OCI-LY3 (cell line): ENCODE data around the gene CR2.
"Not testable (repeated sequence)": the region's sequence is repeated elsewhere in the genome, so short reads cannot be mapped to it uniquely, and the experiment has no call there.

ENCODE experiments used
- H2AFZ ChIP-seq: fragments of 200-600, 300-600 bp; shearing (Covaris generic); 2 replicates; pipeline ENCODE4 v1.6.0; 2014; ENCODE audit warnings: antibody characterized with exemption, low read depth, low read length
- H3K27ac ChIP-seq: fragments of 200-600, 300-600 bp; sonication (generic); 2 replicates; pipeline ENCODE4 v1.5.1; 2014; ENCODE audit warnings: mild to moderate bottlenecking, low read length, moderate library complexity, mixed read lengths
- H3K27me3 ChIP-seq: fragments of 200-600, 300-600 bp; sonication (generic); 2 replicates; pipeline ENCODE4 v1.6.1; 2014; ENCODE audit warnings: low read depth, low read length, mixed read lengths
- H3K36me3 ChIP-seq: fragments of 200-600, 300-600 bp; sonication (generic); replicated peaks from 2 replicates; pipeline ENCODE3; 2014; ENCODE audit warnings: low read depth, low read length, mixed read lengths
- H3K4me1 ChIP-seq: fragments of 300-600, 200-600 bp; sonication (generic); 2 replicates; pipeline ENCODE4 v1.6.1; 2014; ENCODE audit warnings: low read length, mixed read lengths
- H3K4me2 ChIP-seq: fragments of 200-600, 300-600 bp; sonication (generic); 2 replicates; pipeline ENCODE4 v1.6.1; 2014; ENCODE audit warnings: low read length, mixed read lengths
- H3K4me3 ChIP-seq: fragments of 300-600, 200-600 bp; sonication (generic); 2 replicates; pipeline ENCODE4 v1.5.1; 2014; ENCODE audit warnings: antibody characterized with exemption, mild to moderate bottlenecking, low read length, moderate library complexity
- H3K79me2 ChIP-seq: fragments of 300-600, 200-600 bp; shearing (Covaris generic); 2 replicates; pipeline ENCODE4 v1.6.1; 2014; ENCODE audit warnings: mild to moderate bottlenecking, low read length, mixed read lengths
- H3K9ac ChIP-seq: fragments of 300-600, 200-600 bp; shearing (Covaris generic); 2 replicates; pipeline ENCODE4 v1.6.0; 2014; ENCODE audit warnings: mild to moderate bottlenecking, low read length, moderate library complexity
- H3K9me3 ChIP-seq: fragments of 200-600, 300-600 bp; shearing (Covaris generic); 2 replicates; pipeline ENCODE4 v1.6.1; 2014; ENCODE audit warnings: low read length, mixed read lengths; ENCODE audit not compliant: insufficient read depth
- H4K20me1 ChIP-seq: fragments of 200-600, 300-600 bp; sonication (generic); 2 replicates; pipeline ENCODE4 v1.6.1; 2016; ENCODE audit warnings: low read length, mixed read lengths; ENCODE audit not compliant: insufficient read depth
- EZH2phosphoT487 ChIP-seq: fragments of 200-600 bp; shearing (Covaris generic); IDR thresholded peaks from 2 replicates; pipeline ENCODE4 v1.6.1; 2018; ENCODE audit warnings: antibody characterized with exemption, mixed run types, low read depth
- TF ChIP-seq, protein P1 (sequence below): fragments of 200-600, 300-600 bp; sonication (generic); IDR thresholded peaks from 2 replicates; pipeline ENCODE4 v1.5.1; 2014; ENCODE audit warnings: antibody characterized with exemption, low read length, low read depth

The CR2 gene

DNA sequence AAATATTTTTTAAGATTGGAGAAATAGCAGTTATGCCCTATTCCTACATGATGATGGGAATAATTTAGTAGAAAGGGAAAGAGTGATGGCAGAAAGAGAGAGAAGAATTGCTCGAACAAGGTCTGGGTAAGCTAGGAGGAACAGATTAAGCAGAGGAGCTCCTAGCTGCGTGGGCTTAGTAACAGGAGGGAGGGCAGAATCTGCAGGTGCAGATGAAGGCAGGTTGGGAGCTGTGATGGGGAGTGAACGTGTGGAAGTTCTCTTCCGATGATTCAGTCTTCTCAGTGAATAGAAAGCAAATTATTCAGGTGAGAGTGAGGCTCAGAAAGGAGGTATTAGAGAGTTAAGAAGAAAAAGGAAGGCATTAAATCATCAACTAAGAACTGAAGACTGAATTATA is 33.5 kb downstream of the CR2 start:
- Histone ChIP-seq H4K20me1 (no peaks in the 10 kb centered on the region), H3K27me3 (no peaks in the 10 kb centered on the region), H3K4me3 (no peak overlapping the region), H2AFZ (no peak overlapping the region), H3K79me2 (no peaks in the 10 kb centered on the region), H3K9ac (no peak overlapping the region), H3K36me3 (no peaks in the 10 kb centered on the region), H3K4me2 (no peak overlapping the region), H3K27ac (no peak overlapping the region), H3K4me1 (no peaks in the 10 kb centered on the region), H3K9me3 (no peaks in the 10 kb centered on the region)
- no peak for TF ChIP-seq EZH2phosphoT487
- TF ChIP-seq, protein P1, sequence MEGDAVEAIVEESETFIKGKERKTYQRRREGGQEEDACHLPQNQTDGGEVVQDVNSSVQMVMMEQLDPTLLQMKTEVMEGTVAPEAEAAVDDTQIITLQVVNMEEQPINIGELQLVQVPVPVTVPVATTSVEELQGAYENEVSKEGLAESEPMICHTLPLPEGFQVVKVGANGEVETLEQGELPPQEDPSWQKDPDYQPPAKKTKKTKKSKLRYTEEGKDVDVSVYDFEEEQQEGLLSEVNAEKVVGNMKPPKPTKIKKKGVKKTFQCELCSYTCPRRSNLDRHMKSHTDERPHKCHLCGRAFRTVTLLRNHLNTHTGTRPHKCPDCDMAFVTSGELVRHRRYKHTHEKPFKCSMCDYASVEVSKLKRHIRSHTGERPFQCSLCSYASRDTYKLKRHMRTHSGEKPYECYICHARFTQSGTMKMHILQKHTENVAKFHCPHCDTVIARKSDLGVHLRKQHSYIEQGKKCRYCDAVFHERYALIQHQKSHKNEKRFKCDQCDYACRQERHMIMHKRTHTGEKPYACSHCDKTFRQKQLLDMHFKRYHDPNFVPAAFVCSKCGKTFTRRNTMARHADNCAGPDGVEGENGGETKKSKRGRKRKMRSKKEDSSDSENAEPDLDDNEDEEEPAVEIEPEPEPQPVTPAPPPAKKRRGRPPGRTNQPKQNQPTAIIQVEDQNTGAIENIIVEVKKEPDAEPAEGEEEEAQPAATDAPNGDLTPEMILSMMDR: no peak

DNA sequence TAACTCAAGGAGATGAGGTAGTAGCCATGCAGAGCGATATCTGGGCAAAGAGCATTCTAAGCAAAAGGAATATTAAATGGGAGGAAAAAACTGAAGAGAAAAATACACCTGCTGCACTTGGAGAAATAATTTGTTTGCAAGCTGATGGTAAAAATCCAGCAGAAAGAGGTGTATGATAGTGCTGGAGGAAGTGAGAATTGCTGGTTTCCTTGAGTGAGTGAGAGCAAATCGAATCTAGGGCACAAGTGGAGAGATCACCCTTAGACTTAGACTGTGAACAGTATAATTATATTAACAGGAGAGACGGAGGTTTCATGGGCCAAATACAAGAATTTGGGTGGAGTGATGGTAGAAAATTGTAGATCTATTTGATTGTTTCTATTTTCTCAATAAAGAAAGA is 39.1 kb downstream of the CR2 start:
- H3K4me3 ChIP-seq: no peak overlapping the region
- no peaks in the 10 kb centered on the region for H3K79me2 ChIP-seq
- no peak overlapping the region for H2AFZ ChIP-seq
- H3K27ac ChIP-seq: no peak overlapping the region
- H3K36me3 ChIP-seq: no peaks in the 10 kb centered on the region
- no peak overlapping the region for H3K9ac ChIP-seq
- peaks cover 11% of the 10 kb centered on the region for H3K4me1 ChIP-seq
- no peak overlapping the region for H3K4me2 ChIP-seq
- no peaks in the 10 kb centered on the region for H4K20me1 ChIP-seq
- peaks cover 18% of the 10 kb centered on the region for H3K27me3 ChIP-seq
- no peak for TF ChIP-seq EZH2phosphoT487
- TF ChIP-seq, protein P1: no peak
- no peaks in the 10 kb centered on the region for H3K9me3 ChIP-seq

DNA sequence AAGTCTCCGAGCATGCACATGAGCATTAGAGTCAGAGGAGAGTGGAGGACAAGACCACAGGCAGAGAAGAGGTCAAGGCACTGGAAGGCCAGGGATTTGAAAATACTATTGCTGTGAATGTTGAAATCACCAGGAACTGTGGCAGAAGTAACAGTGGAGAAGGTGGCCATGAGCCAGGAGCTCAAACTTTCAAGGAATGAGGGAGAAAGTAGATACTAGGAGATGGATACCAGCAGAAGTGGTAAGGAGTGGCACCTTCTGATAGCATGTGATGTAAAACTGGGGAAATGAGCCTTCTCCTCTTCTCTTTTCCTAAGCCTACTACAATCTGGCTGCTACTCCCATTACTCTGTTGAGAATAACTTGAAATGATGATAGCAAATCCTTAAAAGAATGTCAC is 40.0 kb downstream of the CR2 start:
- no peak overlapping the region for H3K27ac ChIP-seq
- no peak overlapping the region for H3K4me3 ChIP-seq
- H4K20me1 ChIP-seq: no peaks in the 10 kb centered on the region
- H3K36me3 ChIP-seq: no peaks in the 10 kb centered on the region
- H3K9me3 ChIP-seq: no peaks in the 10 kb centered on the region
- H3K4me1 ChIP-seq: peaks cover 11% of the 10 kb centered on the region
- peaks cover 19% of the 10 kb centered on the region for H3K27me3 ChIP-seq
- no peak overlapping the region for H3K9ac ChIP-seq
- no peaks in the 10 kb centered on the region for H3K79me2 ChIP-seq
- no peak overlapping the region for H3K4me2 ChIP-seq
- H2AFZ ChIP-seq: no peak overlapping the region
- TF ChIP-seq, protein P1: no peak
- TF ChIP-seq EZH2phosphoT487: no peak

DNA sequence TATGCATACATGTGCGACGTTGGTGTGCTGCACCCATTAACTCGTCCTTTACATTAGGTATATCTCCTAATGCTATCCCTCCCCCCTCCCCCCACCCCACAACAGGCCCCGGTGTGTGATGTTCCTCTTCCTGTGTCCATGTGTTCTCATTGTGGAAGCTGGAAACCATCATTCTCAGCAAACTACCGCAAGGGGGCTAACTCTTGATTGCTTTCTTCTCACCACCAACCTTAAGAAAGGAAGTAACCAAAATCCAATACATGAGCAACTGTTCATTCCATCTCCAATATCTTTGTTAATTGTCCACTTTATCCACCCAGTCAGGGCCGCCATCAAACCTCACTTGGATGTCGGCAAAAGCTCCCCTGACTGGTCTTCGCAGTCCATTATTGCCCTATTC is 41.2 kb downstream of the CR2 start:
- H3K27me3 ChIP-seq: peaks cover 20% of the 10 kb centered on the region
- H3K36me3 ChIP-seq, H3K4me3 ChIP-seq, H4K20me1 ChIP-seq, H3K9ac ChIP-seq, H3K79me2 ChIP-seq, H3K9me3 ChIP-seq, H2AFZ ChIP-seq, H3K4me2 ChIP-seq, H3K27ac ChIP-seq: not testable (repeated sequence)
- H3K4me1 ChIP-seq: peaks cover 11% of the 10 kb centered on the region
